Neural cell (in vitro differentiated cells): ENCODE measurements around the gene ENGASE. TPM values are rescaled to one million over a fixed set of nuclear protein-coding genes. Genes with fewer than 3 reads are reported as not detected.

Experiments
- H2AFZ ChIP-seq: fragments of 200-600, 300-800 bp; sonication (generic), shearing (Covaris generic); 2 replicates; pipeline ENCODE4 v1.6.0; 2014; ENCODE audit warnings: low read depth, mild to moderate bottlenecking, antibody characterized with exemption, low read length, moderate library complexity
- H3F3A ChIP-seq: fragments of 200-600 bp; shearing (Covaris generic); 2 replicates; pipeline ENCODE4 v1.6.1; 2016; ENCODE audit warnings: mild to moderate bottlenecking, moderate library complexity, mixed read lengths, antibody characterized with exemption, low read length; ENCODE audit not compliant: insufficient read depth, poor library complexity, severe bottlenecking
- H3K27ac ChIP-seq: fragments of 200-600, 300-800 bp; sonication (generic), shearing (Covaris generic); 2 replicates; pipeline ENCODE4 v1.5.1; 2014; ENCODE audit warnings: mild to moderate bottlenecking, low read length, moderate library complexity
- H3K27me3 ChIP-seq: fragments of 300-800, 200-600 bp; sonication (generic), shearing (Covaris generic); 2 replicates; pipeline ENCODE4 v1.6.0; 2014; ENCODE audit warnings: mild to moderate bottlenecking, low read depth, low read length, moderate library complexity; ENCODE audit not compliant: insufficient read depth
- H3K36me3 ChIP-seq: fragments of 300-800, 200-600 bp; sonication (generic), shearing (Covaris generic); 2 replicates; pipeline ENCODE4 v1.5.1; 2014; ENCODE audit warnings: mild to moderate bottlenecking, antibody characterized with exemption, low read length, moderate library complexity; ENCODE audit not compliant: insufficient read depth
- H3K4me2 ChIP-seq: fragments of 300-800, 200-600 bp; sonication (generic), shearing (Covaris generic); 2 replicates; pipeline ENCODE4 v1.6.0; 2014; ENCODE audit warnings: mild to moderate bottlenecking, low read length
- H3K4me3 ChIP-seq: fragments of 300-800, 200-600 bp; sonication (generic), shearing (Covaris generic); 2 replicates; pipeline ENCODE4 v1.5.1; 2014; ENCODE audit warnings: mild to moderate bottlenecking, low read length, moderate library complexity
- H3K79me2 ChIP-seq: fragments of 200-600 bp; shearing (Covaris generic); replicated peaks from 2 replicates; pipeline ENCODE4 v1.6.0; 2014; ENCODE audit warnings: mild to moderate bottlenecking, low read length, moderate library complexity; ENCODE audit not compliant: insufficient read depth
- H3K9ac ChIP-seq: fragments of 300-800, 200-600 bp; sonication (generic), shearing (Covaris generic); 2 replicates; pipeline ENCODE4 v1.6.1; 2016; ENCODE audit warnings: mild to moderate bottlenecking, low read length, mixed read lengths
- H3K9me2 ChIP-seq: fragments of 200-600 bp; shearing (Covaris generic); 2 replicates; pipeline ENCODE4 v1.6.1; 2016; ENCODE audit warnings: mild to moderate bottlenecking, low read length, mixed read lengths; ENCODE audit not compliant: insufficient read depth
- H3K9me3 ChIP-seq: fragments of 200-600, 300-800 bp; sonication (generic), shearing (Covaris generic); 2 replicates; pipeline ENCODE4 v1.6.1; 2016; ENCODE audit warnings: mild to moderate bottlenecking, mixed run types, low read length, moderate library complexity, mixed read lengths
- H4K20me1 ChIP-seq: fragments of 200-600 bp; shearing (Covaris generic); 2 replicates; pipeline ENCODE4 v1.6.1; 2016; ENCODE audit warnings: mild to moderate bottlenecking, mixed run types; ENCODE audit not compliant: insufficient read depth
- EP300 ChIP-seq: fragments of 450-650 bp; conservative IDR thresholded peaks from 2 replicates; pipeline ENCODE4 v1.6.1; 2014; ENCODE audit warnings: antibody characterized with exemption, mild to moderate bottlenecking, moderate library complexity; ENCODE audit not compliant: poor library complexity, severe bottlenecking
- EZH2 ChIP-seq: fragments of 200-600, 300-800 bp; shearing (Covaris generic), sonication (generic); IDR thresholded peaks from 2 replicates; pipeline ENCODE4 v1.6.1; 2014; ENCODE audit warnings: antibody characterized with exemption, low read length, borderline replicate concordance, mild to moderate bottlenecking; ENCODE audit not compliant: insufficient read depth, poor library complexity, severe bottlenecking
- MXI1 ChIP-seq: fragments of 450-650 bp; conservative IDR thresholded peaks from 2 replicates; pipeline ENCODE4 v1.6.1; 2014; ENCODE audit warnings: antibody characterized with exemption, mild to moderate bottlenecking; ENCODE audit not compliant: poor library complexity, severe bottlenecking
- POLR2AphosphoS5 ChIP-seq: IDR thresholded peaks from 2 replicates; pipeline ENCODE4 v1.6.1; 2012
- RAD21 ChIP-seq: fragments of 450-650 bp; conservative IDR thresholded peaks from 2 replicates; pipeline ENCODE4 v1.6.1; 2014; ENCODE audit warnings: antibody characterized with exemption, mild to moderate bottlenecking, moderate library complexity
- SMC3 ChIP-seq: fragments of 450-650 bp; conservative IDR thresholded peaks from 2 replicates; pipeline ENCODE4 v1.6.1; 2014; ENCODE audit warnings: antibody characterized with exemption, mild to moderate bottlenecking, moderate library complexity; ENCODE audit not compliant: poor library complexity
- TAF1 ChIP-seq: IDR thresholded peaks from 2 replicates; pipeline ENCODE4 v1.6.1; 2012; ENCODE audit warnings: low read depth
- polyA plus RNA-seq: library from polyadenylated mRNA; depleted of rRNA; stranded (reverse); fragments of >200 nt; gene quantifications from 2 replicates; pipeline ENCODE4 v1.2.3, GENCODE V29; 2014
- TF ChIP-seq, protein P1 (sequence below): fragments of 450-650 bp; IDR thresholded peaks from 2 replicates; pipeline ENCODE4 v1.5.1; 2014; ENCODE audit warnings: antibody characterized with exemption, mild to moderate bottlenecking, moderate library complexity; ENCODE audit not compliant: poor library complexity, severe bottlenecking
- TF ChIP-seq, protein P2 (sequence below): IDR thresholded peaks from 2 replicates; pipeline ENCODE4 v1.6.1; 2012; ENCODE audit warnings: borderline replicate concordance

ENGASE gene
- polyA plus RNA-seq, 1 donor from 2014 or later, result 13.0 TPM

DNA sequence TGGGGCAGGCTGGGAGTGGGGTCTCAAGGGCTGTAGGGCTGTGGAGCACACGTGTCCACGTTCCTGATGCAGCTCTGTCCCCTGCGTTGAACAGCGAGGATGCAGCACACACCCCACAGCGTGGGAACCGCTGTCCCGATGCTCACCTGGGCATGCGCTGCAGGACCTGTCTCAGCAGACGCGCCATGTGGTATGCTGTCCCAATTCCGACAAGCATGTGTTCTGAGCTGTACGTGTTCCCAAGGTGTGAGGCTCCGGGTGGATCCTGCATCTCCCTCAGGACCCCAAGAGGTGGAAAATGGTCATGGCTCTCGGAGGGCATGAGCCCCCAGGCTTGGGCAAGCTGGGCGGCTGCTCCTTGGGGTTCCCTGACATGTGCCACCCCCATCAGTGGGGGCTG, 34.2 kb downstream of the ENGASE start:
- H3K4me3 ChIP-seq, result no peak overlapping the region
- no peak overlapping the region for H3K4me2 ChIP-seq
- H3K9ac ChIP-seq, result no peak overlapping the region
- H2AFZ ChIP-seq, result no peak overlapping the region
- no peak overlapping the region for H3K27ac ChIP-seq
- H3K9me3 ChIP-seq, result no peaks in the 10 kb centered on the region
- no peaks in the 10 kb centered on the region for H3F3A ChIP-seq
- H3K27me3 ChIP-seq, result no peaks in the 10 kb centered on the region
- no peaks in the 10 kb centered on the region for H3K79me2 ChIP-seq
- H3K36me3 ChIP-seq, result no peaks in the 10 kb centered on the region
- TF ChIP-seq RAD21 (no peak), EZH2 (no peak), EP300 (no peak), POLR2AphosphoS5 (no peak), SMC3 (no peak), TAF1 (no peak), MXI1 (no peak)
- TF ChIP-seq, protein P1, sequence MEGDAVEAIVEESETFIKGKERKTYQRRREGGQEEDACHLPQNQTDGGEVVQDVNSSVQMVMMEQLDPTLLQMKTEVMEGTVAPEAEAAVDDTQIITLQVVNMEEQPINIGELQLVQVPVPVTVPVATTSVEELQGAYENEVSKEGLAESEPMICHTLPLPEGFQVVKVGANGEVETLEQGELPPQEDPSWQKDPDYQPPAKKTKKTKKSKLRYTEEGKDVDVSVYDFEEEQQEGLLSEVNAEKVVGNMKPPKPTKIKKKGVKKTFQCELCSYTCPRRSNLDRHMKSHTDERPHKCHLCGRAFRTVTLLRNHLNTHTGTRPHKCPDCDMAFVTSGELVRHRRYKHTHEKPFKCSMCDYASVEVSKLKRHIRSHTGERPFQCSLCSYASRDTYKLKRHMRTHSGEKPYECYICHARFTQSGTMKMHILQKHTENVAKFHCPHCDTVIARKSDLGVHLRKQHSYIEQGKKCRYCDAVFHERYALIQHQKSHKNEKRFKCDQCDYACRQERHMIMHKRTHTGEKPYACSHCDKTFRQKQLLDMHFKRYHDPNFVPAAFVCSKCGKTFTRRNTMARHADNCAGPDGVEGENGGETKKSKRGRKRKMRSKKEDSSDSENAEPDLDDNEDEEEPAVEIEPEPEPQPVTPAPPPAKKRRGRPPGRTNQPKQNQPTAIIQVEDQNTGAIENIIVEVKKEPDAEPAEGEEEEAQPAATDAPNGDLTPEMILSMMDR, result no peak
- TF ChIP-seq, protein P2, sequence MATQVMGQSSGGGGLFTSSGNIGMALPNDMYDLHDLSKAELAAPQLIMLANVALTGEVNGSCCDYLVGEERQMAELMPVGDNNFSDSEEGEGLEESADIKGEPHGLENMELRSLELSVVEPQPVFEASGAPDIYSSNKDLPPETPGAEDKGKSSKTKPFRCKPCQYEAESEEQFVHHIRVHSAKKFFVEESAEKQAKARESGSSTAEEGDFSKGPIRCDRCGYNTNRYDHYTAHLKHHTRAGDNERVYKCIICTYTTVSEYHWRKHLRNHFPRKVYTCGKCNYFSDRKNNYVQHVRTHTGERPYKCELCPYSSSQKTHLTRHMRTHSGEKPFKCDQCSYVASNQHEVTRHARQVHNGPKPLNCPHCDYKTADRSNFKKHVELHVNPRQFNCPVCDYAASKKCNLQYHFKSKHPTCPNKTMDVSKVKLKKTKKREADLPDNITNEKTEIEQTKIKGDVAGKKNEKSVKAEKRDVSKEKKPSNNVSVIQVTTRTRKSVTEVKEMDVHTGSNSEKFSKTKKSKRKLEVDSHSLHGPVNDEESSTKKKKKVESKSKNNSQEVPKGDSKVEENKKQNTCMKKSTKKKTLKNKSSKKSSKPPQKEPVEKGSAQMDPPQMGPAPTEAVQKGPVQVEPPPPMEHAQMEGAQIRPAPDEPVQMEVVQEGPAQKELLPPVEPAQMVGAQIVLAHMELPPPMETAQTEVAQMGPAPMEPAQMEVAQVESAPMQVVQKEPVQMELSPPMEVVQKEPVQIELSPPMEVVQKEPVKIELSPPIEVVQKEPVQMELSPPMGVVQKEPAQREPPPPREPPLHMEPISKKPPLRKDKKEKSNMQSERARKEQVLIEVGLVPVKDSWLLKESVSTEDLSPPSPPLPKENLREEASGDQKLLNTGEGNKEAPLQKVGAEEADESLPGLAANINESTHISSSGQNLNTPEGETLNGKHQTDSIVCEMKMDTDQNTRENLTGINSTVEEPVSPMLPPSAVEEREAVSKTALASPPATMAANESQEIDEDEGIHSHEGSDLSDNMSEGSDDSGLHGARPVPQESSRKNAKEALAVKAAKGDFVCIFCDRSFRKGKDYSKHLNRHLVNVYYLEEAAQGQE, result no peak
- H4K20me1 ChIP-seq, result no peaks in the 10 kb centered on the region
- H3K9me2 ChIP-seq, result no peaks in the 10 kb centered on the region

DNA sequence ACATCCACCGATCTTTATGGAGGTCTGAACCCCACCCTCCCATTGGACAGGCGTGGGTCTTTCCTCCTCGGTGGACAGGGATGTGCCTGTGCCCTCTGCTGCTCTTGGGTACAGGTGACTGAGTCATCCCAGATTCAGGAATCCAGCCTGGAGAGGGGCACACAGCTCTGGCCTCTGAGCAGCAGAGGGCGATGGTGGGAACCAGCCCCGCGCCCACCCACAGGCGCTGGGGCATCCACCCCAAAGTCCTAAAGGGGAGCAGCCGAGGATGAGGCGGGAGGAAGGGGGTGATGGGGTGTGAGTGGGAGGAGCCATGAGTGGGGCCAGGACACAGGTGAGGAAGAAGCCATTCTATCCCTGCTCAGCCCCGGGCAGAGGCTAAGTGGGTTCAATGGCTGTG, 35.0 kb downstream of the ENGASE start:
- TF ChIP-seq TAF1 (no peak), POLR2AphosphoS5 (no peak), RAD21 (no peak), MXI1 (no peak), EP300 (no peak), SMC3 (no peak), EZH2 (no peak)
- TF ChIP-seq, protein P1, result no peak
- TF ChIP-seq, protein P2, result no peak
- no peak overlapping the region for H2AFZ ChIP-seq
- no peaks in the 10 kb centered on the region for H4K20me1 ChIP-seq
- no peaks in the 10 kb centered on the region for H3K9me3 ChIP-seq
- H3K9ac ChIP-seq, result no peak overlapping the region
- H3K4me2 ChIP-seq, result no peak overlapping the region
- H3K36me3 ChIP-seq, result no peaks in the 10 kb centered on the region
- no peaks in the 10 kb centered on the region for H3K79me2 ChIP-seq
- H3K27me3 ChIP-seq, result no peaks in the 10 kb centered on the region
- no peaks in the 10 kb centered on the region for H3K9me2 ChIP-seq
- H3F3A ChIP-seq, result no peaks in the 10 kb centered on the region
- H3K27ac ChIP-seq, result no peak overlapping the region
- H3K4me3 ChIP-seq, result no peak overlapping the region
